H54 (cell line): ENCODE results near the gene GBGT1.
"Not testable (repeated sequence)": the region's sequence is repeated elsewhere in the genome, so short reads cannot be mapped to it uniquely, and the experiment has no call there.

ENCODE experiments used
- DNase-seq: peaks from one replicate; pipeline ENCODE4 v3.0.0; 2011; ENCODE audit warnings: low spot score, mixed read lengths; ENCODE audit not compliant: insufficient read length
- FAIRE-seq: peaks from 3 replicates; lab custom pipeline; 2011; peaks lifted over from hg19 to GRCh38; lab: Jason Lieb, UNC
- POLR2A ChIP-seq: IDR thresholded peaks from 2 replicates; pipeline ENCODE4 v1.6.1; 2011; ENCODE audit warnings: low read depth, mild to moderate bottlenecking, low read length

GBGT1 gene

DNA sequence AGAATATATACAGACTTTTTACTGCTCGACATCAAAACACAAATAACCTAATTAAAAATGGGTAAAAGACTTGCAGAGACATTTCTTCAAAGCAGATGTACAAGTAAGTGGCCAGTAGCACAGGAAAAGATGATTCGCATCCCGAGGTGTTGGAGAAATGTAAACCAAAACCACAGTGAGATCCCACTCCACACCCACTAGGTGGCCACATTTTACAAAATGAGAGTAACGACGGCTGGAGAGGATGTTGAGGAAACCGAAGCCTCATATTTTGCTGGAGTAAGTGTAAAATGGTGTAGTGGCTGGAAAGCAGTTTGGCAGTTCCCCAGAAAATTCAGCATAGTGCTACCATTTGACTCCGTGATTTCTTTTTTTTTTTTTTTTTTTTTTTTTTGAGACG is 21.3 kb upstream of the GBGT1 start:
- no peak for TF ChIP-seq POLR2A
- FAIRE-seq = no peak
- peak; percentile 63 for DNase-seq

DNA sequence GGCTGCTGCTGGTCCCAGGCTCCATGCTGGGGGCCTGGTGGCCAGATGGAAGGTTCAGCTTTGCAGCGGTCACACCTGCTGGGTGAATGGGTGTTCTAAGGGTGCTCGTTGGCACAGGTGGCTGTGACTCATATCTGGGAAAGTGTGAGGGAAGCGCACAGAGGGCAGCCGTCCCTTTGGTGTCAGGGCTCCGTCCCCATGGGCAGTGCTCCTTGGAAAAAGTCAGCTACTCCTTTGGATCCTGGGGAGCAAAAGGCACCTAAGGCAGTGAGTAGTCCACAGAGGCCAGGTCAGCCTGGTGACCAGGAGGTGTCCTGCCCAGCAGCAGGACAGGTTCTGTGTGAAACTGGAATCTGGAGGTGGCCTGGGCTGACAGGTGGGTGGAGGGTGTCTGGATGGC is 18.4 kb upstream of the GBGT1 start:
- TF ChIP-seq POLR2A = no peak
- DNase-seq = no peak
- FAIRE-seq = no peak

DNA sequence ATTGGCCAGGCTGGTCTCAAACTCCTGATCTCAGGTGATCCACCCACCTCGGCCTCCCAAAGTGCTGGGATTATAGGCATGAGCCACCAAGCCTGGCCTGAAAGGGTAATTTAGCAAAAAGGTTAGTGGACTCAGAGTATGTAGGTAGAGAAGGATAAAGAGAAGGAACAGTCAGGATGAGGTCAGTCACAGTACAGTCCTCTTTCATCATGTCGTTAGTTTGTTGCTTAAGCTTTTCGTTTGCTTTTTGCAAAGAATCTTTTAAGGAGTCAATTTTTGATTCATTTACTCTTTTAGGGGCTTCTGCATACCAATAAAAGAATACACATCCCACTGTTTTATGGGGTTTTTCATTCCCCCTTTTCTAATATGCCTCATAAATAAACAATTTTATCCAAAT is 17.8 kb upstream of the GBGT1 start:
- DNase-seq (no peak), FAIRE-seq (no peak)
- no peak for TF ChIP-seq POLR2A

DNA sequence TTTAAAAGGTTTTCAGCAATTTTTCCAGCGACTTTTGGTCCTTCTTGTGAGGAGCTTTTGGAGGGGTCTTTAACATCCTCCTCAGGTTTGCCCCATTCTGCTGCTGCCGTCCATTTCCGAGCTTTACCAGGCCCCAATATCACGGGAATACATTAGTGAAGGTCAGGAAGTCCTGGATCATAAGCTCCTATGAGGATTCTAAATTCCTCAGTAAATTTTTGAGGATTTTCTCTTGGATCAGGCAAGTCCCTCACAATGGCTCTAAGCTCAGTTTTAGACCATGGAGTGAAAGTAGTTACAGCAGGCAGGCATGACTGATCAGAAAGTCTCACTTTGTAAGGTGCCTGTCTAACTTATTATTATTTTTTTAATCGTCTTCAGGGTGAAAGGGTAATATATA is 17.2 kb upstream of the GBGT1 start:
- no peak for FAIRE-seq
- no peak for TF ChIP-seq POLR2A
- DNase-seq = no peak

DNA sequence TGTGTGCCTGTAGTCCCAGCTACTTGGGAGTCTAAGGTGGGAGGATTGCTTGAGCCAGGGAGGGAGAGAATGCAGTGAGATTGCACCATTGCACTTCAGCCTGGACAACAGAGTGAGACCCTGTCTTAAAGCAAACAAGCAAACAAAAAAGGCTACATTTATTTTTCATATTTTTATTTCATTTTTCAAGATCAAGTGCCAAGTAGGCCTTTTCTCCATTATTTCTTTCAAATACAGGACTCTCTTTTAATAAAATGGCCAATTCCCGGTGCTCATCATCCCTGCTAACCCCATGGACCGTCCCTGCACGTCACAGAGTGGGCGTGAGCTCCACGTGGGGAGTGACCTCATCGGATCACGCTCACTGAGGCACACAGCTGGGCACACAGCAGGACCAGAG is 9.3 kb upstream of the GBGT1 start:
- FAIRE-seq (no peak), DNase-seq (no peak)
- no peak for TF ChIP-seq POLR2A

DNA sequence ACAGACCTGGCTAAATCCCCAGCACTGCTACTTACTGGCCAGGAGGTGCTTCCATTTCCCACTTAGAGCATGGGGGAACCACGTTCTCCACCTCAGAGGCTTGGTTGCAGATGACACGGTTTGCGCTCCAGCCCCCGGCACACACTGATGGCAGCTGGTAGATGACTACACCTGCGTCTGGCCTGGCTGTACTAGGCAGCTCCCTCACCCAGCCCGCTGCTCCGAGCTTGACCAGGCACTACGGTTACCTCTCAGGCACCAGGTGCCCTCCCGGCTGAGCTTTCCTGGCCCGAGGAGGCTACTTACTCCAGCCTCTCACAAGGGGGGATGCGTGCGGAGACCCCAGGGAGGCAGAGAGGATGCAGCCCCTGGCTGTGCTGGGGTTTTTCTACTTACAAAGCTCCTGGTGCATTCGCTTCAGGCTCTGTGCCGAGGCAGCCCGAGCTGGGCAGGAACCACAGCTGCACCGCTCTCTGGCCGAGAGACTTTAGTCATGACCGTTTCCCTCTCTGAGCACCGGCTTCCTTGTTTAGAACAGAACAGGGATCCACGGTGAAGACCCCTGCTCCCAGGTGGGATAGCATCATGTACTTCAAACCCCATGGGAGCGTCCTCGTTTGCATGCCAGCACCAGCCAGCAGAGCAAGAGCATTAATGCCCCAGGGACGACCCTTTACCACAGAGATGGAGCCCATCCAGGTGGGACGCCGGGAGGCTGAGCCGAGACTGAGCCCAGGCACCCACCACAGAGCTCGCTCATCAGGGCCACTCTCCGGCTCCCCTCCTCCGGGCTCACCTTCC is 7.6 kb upstream of the GBGT1 start:
- DNase-seq = no peak
- FAIRE-seq = no peak
- TF ChIP-seq POLR2A = no peak

DNA sequence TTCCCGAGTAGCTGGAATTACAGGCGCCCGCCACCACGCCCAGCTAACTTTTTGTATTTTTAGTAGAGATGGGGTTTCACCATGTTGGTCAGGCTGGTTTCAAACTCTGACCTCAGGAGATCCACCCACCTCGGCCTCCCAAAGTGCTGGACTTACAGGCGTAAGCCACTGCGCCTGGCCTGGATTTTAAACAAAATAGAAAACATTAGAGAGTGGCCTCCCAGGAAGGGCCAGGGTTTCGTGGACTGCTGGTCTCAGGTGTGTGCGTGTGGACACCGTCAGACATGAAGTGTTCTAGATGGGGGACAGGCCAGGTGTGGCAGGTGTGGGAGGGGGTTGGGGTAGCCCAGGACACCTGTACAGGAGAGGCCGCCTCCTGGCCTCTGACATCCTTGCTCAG is 7.0 kb upstream of the GBGT1 start:
- DNase-seq = no peak
- no peak for TF ChIP-seq POLR2A
- FAIRE-seq = no peak

DNA sequence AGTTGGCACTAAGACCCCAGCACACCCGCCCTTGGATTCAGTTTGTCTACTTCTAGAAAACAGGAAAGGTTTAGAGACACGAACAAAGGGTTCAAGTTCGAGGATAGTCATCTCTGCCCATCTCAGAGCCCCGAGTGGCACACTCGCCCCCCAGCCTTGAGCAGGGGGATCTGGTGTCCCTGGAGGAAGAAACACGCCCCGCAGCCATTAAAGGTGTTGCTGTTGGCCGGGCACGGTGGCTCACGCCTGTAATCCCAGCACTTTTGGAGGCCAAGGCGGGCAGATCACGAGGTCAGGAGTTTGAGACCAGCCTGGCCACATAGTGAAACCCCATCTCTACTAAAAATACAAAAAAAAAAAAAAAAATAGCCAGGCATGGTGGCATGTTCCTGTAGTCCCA is 6.0 kb upstream of the GBGT1 start:
- not testable (repeated sequence) for DNase-seq, FAIRE-seq

DNA sequence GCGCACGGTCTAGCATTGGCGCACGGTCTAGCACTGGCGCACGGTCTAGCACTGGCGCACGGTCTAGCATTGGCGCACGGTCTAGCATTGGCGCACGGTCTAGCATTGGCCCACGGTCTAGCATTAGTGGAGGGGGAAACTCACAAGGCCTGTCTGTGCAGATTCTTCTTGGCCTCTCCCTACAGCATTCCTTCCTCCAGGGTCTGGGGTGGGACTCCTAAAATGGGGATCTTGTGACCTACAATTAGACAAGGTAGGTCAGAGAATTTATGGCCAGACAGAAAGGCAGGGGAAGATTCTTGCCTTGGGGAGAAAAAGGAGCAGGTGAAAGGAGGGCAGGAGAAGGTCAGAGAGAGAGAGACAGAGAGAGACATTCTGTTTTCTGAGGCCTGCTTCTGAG is 5.4 kb upstream of the GBGT1 start:
- no peak for FAIRE-seq
- no peak for TF ChIP-seq POLR2A
- DNase-seq = no peak

DNA sequence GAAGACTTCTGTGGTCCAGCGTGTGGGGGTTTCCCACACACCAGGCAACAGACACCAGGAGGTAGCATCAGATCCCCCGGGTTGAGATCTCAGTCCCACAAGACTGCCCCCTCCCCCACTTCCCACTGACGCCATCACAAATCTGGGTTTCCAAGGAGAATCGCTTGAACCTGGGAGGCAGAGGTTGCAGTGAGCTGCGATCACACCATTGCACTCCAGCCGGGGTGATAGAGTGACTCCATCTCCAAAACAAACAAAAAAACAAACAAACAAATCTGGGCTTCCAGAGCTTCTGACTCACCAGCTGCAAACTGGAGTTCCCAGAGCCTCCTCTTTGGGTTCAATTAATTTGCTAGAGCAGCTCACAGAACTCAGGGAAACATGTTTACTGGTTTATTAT is 4.7 kb upstream of the GBGT1 start:
- no peak for DNase-seq
- no peak for FAIRE-seq
- no peak for TF ChIP-seq POLR2A

DNA sequence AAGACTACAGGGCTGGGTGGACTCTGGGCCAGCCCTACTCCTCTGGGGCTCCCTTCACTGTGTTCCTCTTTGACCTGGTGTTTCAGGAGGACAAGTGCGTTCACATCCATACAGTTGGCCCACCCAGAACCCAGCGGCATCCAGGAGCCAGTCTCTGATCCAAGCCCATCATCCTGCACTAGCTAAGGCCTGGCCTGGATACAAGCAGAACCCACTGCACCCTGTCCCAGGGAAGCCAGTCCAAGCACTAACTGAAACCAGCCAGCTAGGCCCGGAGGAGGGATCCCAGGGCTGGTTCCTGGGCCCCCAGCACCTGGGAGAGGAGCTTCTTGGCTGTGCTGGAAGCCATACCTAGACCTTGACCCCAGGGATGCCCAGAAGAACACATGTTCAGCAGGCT is 4.1 kb upstream of the GBGT1 start:
- TF ChIP-seq POLR2A = no peak
- FAIRE-seq (no peak), DNase-seq (no peak)

DNA sequence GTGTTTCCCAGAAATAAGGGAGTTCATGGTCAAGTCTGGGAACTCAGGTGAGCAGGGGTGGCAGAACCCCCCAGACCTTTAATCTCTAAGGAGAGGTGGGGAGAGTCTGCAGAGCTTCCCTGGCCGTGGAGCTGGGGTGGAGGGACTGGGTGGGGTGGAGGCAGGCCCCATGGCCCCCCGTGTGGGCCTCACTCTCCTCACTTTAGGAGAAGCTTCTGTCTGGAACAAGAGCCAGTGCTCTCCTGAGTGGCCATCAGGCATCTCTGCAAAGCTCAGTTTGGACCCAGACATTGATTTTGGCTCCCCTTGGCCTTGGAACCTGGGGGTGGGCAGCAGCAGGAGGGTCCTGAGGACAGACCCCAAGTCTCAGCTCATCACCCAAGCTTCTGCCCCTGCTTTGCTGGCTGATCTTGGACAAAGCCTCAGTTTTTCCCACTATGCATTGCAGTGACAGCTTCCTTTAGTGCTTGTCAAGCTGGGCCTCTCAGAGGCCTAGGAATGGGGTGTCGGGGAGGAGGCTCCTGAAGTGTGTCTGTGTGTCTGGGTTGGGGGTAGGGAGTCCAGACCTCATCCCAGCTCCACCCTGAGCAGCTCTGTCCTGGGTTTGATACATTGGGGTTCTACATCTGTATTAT is 3.5 kb upstream of the GBGT1 start:
- DNase-seq = no peak
- TF ChIP-seq POLR2A = no peak
- FAIRE-seq = no peak

DNA sequence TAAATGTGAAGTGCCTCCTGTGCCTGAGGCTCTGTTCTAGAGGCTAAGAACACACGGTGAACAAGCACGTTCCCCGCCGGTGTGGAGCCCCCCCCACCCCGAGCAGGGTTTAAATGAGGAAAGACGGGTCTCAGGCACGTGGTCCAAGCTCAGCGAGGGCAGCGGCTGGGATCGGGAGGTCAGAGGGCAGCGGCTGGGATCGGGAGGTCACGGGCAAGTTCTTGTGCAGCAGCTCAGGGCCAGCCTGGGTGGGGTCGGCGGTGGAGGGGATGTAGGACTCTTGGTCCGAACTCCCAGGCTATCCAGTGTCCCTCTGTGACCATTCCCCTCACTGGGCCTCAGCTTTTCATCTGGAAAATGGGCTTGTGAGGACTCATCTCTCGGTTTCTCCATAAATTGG is 2.7 kb upstream of the GBGT1 start:
- no peak for FAIRE-seq
- TF ChIP-seq POLR2A = no peak
- no peak for DNase-seq

DNA sequence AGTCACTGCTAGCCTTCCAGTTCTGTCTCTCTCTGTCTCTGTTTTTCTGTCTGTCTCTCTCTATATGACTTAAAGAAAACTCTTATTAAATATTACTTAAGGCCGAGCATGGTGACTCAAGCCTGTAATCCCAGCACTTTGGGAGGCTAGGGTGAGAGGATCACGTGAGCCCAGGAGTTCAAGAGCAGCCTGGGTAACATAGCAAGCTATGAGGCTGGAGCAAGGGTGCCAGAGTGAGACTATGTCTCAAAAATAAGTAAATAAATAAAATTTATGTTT is 1.7 kb upstream of the GBGT1 start:
- DNase-seq (no peak), FAIRE-seq (no peak)
- TF ChIP-seq POLR2A = no peak

DNA sequence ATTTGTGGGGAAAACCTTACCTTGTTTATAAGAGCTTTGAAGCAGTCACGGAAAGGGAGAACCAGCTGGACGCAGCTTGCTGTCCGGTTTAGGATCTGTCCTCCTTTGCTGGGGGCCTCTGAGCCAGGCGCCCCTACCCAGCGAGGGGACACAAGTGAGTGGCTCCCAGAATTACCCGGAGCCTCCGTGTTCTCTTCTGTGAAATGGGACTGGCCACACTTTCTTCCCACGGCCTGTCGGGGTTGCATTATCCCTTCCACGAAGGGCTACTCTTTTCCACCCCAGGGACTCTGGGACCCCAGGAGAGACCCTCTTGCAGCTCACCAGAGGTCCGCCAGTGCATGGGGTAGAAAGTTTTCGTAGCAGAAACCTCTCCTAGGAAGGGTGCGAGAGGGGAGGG is 477 bp upstream of the GBGT1 start:
- DNase-seq (no peak), FAIRE-seq (no peak)
- no peak for TF ChIP-seq POLR2A
